SK-N-SH treated with all-trans-retinoic acid at 6 μM for 48 hours (cell line): ENCODE results near the gene TNFRSF8.

ENCODE experiments used
- CREB5 ChIP-seq: fragments of 250-450 bp; sonication (Bioruptor Pico); IDR thresholded peaks from 2 replicates; pipeline ENCODE4 v1.5.1; 2020; ENCODE audit warnings: low read depth, mild to moderate bottlenecking, moderate library complexity
- CSRNP3 ChIP-seq: fragments of 250-450 bp; sonication (Bioruptor Pico); IDR thresholded peaks from 2 replicates; pipeline ENCODE4 v1.5.1; 2021; ENCODE audit warnings: mild to moderate bottlenecking, moderate library complexity
- ISL1 ChIP-seq: fragments of 250-450 bp; sonication (Bioruptor Pico); IDR thresholded peaks from 2 replicates; pipeline ENCODE4 v2.1.2; 2022; ENCODE audit warnings: mild to moderate bottlenecking, moderate library complexity

GRCh38 chr1:12157366-12158231 is 94.5 kb downstream of the TNFRSF8 start:
- TF ChIP-seq CSRNP3 (no peak), CREB5 (CRISPR knock-in tag) (no peak), ISL1 (no peak)
